NCI-H2081 treated with DMSO at 0.1 percent for 48 hours (cell line): ENCODE results near the gene LRRC19.

Experiments
- DNase-seq: peaks from one replicate; lab custom pipeline; 2025; lab: John Stamatoyannopoulos, UW

Gene LRRC19

GRCh38 chr9:26955921-26956859, 49.3 kb downstream of the LRRC19 start, which contains the start of gene IFT74:
Gene IFT74, plus strand, starts transcription at chr9:26956412. Its CDS starts 5,556 bp downstream, at chr9:26961968.
- DNase-seq: peak; percentile 93

DNA sequence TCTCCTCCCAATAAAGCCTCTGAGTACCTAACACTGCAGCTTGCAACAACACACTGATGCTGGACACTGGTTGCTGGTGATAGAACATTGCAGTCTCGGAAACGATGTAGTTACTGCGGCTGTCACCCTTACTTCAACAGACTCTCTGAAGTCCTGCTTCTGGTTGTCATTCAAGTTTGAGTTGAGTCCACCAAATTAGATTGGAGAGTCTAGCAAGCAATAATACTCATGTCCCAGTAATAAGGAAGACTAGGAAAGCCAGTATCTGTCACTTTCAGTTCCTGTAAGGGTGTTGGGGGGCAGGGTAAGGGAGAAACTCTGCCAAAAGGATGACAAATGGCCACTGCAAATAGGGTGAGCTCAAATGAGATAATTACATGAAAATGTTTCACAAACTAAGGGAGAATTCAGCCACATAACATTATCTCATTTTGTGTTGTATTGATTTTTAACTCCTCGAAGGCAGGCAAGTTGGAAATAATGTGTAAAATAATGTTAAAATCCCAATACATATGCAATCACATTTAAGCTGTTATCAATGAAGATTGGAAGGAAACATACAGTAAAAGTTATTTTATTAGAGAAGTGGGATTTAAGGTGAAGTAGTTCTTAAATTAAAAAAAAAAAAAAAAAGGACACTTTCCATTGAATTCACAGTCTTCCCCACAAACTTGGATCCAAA, 50.1 kb downstream of the LRRC19 start:
- DNase-seq: no peak

DNA sequence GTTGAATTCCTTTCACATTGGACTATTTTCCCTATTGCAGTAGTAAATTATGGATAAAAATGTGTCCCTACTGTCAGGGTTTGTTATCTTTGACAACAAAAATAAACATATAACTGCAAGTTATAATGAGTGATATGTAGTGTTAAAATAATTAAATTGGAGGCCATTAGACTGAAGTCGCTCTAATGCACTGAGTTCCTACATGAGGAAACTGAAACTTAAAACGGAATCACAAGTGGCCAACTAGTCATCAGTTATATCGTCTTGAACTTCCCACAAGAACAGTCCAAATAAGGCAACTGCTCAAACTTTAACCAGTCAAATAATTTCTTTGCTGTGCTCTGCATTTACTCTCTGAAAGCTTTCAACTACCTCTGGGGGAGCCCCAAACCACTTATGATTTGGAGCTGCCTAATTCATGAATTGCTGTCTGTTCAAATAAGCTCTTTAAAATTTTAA, 51.4 kb downstream of the LRRC19 start:
- DNase-seq: no peak

- DNase-seq: no peak
Measured at GRCh38 chr9:26951794-26952193, 53.7 kb downstream of the LRRC19 start.

DNA sequence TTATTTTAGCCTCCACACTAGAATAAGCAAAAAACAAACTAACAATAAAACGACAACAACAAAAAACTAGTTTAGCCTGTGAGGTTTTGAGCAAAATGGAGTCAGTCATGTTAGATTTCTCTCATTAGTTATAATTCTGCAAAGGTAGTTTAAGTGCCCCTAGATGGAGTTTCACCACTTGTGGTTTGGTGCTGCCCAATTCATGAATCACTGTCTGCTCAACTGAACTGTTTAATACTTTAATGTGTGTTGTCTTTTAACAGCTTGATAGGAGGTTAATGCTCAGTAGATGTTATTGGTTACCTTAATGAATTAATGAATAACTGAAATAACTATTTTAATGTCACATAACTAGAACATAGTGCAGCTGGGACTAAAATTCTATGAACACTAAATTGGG, 55.0 kb downstream of the LRRC19 start:
- no peak for DNase-seq

DNA sequence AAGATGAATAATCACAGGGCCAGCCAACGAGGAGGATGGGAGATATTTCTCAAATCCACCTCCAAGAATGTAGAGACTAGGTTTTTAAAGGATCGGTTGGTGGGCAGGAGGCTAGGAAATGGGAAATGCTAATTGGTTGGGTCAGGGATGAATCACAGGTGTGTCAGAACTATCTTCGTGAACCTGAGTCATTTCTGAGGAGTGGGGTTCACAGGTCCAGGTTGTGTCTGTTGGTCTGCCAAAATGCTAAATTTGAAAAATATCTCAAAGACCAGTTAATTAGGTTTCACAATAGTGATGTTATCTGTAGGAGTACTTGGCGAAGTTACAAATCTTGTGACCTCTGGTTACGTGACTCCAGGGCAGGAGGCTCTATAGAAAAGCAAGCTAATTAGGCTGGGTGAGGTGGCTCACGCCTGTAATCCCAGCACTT, 55.8 kb downstream of the LRRC19 start:
- DNase-seq: no peak

DNA sequence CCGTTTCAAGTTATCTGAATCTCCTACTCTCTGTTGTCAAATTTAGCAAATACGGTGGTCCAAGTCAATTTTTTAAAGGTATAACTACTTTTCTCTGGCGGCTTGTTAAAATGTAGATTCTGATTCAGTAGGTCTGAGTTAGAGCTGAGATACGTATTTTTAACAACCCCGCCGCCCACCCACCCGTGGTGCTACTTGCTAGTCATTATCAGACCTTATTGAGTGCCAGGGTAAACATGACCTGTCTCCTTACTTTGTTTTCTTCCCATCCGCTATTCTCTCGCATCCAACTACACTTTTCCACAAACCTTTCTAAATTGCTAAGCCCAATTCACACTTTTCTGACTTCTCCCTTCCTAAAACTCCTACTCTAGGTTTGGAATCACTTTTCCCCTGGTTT, 57.7 kb downstream of the LRRC19 start:
- no peak for DNase-seq

- peak; percentile 85 for DNase-seq
Measured at GRCh38 chr9:26946753-26947727, 58.4 kb downstream of the LRRC19 start, which contains the start of gene PLAA. Gene PLAA, minus strand, starts transcription at chr9:26947242. Its CDS starts 197 bp downstream, at chr9:26947045.

DNA sequence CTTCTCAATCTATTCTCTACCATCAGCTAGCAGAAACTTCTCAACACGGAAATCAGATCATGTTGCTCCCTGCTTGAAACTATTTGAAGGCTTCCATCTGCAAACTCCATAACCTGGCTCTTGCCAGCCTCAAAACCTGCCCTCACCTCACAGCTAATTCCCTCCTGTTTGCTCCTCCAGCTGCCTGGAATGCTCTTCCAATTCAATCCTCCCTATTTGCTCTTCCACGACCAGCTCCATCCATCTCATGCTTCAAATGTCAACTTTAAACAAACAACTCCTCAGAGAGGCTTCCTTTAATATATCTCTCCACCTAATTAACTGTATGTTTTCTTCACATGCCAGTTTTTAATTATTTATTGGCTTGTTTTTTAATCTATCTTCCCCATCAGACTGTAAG, 59.9 kb downstream of the LRRC19 start:
- no peak for DNase-seq
